NAMALWA (cell line): Measurements from ENCODE around the gene RTP2.

Source experiments
- DNase-seq: peaks from one replicate; pipeline ENCODE4 v3.0.0-alpha.2; 2015; ENCODE audit warnings: low spot score

Gene RTP2

GRCh38 chr3:187702507-187703033 lies at the start of gene RTP2:
Gene RTP2, minus strand, starts transcription at chr3:187702557. Its CDS starts 429 bp downstream, at chr3:187702128.
- no peak for DNase-seq

DNA sequence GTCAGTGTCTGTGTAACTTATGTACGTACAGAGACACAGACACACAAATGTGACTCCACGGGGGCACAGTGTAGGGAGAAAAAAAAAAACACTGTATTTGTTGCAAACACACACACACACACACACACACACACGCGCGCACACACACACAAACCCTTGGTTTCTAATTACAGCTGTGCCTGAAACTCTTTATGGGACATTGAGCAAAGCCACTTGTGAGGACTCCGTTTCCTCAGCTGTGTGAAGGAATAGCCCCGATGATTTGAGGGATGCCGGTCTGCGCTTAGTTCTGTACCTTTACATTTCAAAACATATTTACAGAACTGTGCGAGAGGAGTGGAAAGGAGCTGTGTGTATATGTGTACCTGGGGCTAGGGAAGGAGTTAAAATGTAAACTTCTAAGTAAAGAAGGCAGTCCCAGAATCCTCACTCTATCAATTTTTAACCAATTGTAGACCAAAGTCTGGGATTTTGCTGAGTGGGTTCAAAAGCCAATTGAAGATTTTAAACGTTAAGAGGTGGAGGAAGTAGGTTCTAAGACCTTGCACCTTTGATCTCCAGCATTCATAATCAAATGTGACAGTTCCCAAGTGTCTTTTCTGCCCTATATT lies 48.3 kb upstream of the RTP2 start:
- DNase-seq, result peak; percentile 30

- DNase-seq, result peak; percentile 79
Measured at GRCh38 chr3:187750006-187750512, 47.7 kb upstream of the RTP2 start.

DNA sequence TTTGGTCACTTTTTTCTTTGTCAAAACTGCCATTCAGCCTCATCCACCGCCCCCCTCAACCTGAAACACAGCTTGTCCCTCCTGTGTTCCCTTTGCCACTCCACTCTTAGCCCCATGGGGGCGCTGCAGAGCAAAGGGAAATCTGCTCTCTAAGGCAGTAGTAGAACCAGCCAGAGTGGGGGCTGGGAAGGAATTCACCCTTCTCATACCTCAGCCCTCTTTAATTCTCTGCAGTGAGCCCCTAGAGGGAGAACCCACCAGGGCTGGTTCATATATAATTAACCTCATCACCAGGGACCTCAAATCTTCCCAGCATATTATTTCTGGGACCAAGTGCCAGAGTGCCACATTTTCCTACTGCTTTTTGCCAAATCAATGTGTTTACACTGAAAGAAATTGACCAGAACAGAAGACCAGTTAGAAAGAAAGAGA lies 45.7 kb upstream of the RTP2 start:
- peak; percentile 99 for DNase-seq

GRCh38 chr3:187747506-187747905 lies 45.1 kb upstream of the RTP2 start:
- DNase-seq, result peak; percentile 61

- DNase-seq, result peak; percentile 67
Measured at GRCh38 chr3:187746442-187747281, 44.3 kb upstream of the RTP2 start.

- no peak for DNase-seq
Measured at GRCh38 chr3:187746059-187746441, 43.7 kb upstream of the RTP2 start.

DNA sequence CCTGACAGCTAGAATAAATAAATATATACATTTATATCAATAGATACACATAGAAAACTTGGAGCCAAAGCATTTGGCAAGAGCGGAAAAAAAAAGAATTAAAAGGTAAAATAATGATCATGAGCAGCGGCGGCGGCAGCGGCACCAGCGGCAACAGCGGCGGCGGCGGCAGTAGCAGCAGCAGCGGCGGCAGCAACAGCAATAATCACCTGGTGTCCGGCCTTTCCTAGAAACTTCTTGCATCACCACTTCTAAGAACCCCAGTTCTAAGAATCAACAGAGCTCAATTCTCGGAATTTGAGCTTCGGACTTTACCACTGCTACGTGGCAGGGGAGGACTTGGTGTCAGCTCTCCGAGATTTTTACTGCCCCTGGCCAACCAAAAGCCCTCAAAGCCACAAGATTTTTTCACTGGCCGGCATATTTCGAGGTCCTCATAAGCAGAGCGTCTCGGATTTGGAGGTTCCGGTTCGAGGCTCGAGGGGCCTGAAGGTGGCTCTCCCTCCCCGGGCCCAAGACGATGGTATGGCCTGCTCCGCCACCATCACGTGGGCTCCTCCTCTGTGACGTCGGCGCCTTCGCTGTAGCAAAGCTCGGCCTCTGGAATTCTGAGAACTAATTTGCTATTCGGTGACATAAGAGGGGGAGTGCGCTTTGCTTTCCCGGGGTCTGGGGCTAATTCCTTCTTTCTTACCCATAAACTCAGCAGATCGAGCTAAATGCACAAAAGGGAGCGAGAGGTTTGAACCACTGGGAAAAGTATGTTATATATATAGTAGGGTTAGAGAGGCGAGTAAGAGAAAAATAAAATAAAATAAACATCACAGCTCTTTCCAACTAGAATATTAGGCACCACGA lies 43.1 kb upstream of the RTP2 start, which contains the start of gene BCL6:
Gene BCL6 (minus strand): TSS at position 268 of the 858 bp plus-strand sequence. CDS start 11,775 bp downstream, outside the sequence.
- DNase-seq, result peak; percentile 97

GRCh38 chr3:187744169-187745151 lies 42.1 kb upstream of the RTP2 start:
- DNase-seq, result peak; percentile 58

DNA sequence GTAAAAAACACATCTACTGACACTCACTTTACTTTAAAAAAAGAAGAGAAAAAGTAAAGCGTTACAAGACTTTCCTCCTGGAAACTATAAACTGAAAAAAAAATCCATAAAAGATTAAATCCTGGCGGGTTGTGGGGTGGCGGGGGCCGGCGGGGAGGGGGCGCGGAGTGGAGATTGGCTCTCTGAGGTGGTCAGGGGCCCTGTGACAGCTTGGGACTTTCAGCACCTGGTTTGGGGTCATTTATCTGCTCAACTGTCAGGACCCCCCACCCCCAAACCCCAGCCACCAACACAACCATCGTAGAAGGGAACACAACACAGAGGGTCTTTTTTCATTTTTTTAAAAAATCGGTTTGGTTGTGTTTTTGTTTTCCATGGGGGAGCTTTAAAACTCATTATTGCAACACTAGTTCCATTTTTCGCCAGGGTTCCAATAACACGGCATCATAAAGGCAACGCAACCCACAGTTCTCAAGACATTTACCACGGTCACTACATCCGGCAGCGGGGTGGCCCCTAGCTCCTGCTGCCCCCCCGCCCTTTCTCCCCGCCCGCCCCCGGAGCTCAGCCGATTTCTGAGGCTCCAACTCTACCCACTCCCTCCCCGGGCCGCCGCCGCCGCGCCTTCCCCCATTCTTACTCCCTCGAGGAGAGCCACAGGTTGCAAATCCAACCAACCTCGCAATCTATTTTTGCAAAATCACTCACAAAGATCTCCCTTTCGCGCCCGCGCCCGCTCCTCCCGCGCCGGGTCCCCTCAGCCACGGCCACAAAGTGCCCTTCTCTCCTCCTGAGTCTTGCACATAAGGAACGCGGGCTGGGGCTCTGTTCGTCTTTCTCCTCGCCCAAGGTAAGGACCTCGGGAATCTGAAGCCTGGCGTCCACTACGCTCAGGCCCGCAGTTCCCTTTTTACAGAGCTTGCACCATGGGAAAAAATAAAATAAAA lies 41.1 kb upstream of the RTP2 start:
- peak; percentile 51 for DNase-seq

GRCh38 chr3:187742351-187743171 lies 40.2 kb upstream of the RTP2 start:
- DNase-seq, result peak; percentile 57

- peak; percentile 93 for DNase-seq
Measured at GRCh38 chr3:187741403-187742350, 39.3 kb upstream of the RTP2 start.

DNA sequence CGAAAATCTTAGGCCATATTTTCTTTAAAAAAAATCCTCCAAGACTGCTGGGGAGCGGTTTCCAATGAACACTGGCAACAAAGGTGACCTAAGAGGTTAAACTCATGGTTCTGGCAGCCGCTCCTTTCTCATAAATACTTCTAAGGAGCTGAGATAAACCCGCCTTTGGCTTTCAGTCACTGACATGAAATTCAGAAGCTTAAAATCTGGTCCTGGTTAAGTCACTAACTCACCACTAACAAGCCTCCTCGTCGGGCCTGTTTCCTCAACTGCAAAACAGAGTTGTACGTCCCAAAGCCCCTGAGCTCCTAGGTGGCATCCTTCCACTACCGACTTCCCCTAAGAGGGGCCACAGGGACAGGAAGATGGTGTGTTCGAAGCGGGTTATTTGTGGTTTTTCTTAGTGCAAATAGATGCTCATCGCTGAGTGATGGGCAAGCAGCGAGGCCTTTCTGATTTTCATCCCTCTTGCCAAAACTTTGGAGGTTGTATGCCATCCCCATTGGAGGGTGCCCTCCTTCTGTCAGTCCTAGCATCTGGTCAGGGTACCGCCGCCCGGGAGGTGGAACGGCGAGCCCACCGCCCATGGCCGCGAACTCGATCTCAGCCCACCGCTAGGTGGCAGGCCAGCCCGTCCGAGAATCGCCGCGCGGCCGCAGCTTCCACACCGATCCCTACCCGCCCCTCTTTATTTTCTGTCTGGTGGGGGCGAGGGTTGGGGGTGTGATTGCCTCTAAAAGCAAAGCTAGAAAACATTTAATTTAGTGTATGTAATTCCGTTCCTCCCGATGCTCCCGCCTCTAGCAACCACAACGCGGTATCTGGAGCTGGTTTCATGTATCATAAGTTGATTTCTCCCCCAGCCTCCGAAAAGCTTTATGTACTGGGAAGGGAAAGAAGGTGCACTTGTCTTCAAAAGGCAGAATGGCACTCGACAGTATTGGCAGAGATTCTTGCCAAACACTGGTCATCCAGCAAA lies 38.4 kb upstream of the RTP2 start:
- peak; percentile 73 for DNase-seq

GRCh38 chr3:187739561-187740332 lies 37.4 kb upstream of the RTP2 start:
- peak; percentile 86 for DNase-seq

DNA sequence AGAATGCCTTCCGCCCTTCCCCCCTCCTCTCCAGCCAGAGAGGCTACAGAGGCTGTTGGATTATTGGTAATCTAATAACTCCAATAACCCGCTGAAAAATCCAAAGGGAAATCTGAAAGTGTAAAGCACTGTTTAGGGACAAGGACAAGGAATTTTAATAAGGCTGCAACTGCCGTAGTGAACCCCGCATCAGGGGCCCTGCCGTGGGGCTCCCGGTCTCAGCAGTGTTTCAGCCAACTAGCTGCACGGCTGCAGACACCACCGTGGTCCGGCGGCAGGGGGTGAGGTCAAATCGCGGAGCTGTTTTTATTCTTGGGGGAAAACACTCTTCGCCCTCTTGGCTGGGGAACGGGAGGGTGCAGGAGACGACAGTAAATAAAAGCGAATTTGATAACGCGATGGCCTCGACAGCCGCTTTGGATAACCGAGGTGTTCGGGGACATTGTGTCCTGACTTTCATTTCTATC lies 36.8 kb upstream of the RTP2 start:
- DNase-seq, result no peak
